Keratinocyte (primary cell): ENCODE results near the gene LHPP. TPM values are rescaled to one million over a fixed set of nuclear protein-coding genes. Genes with fewer than 3 reads are reported as not detected.

ENCODE experiments used
- DNase-seq: peaks from one replicate; pipeline ENCODE4 v3.0.0-alpha.2; 2011; ENCODE audit warnings: low read depth, missing footprints, low spot score
- FAIRE-seq: peaks from 2 replicates; lab custom pipeline; 2011; peaks lifted over from hg19 to GRCh38; lab: Jason Lieb, UNC
- H2AFZ ChIP-seq: 2 replicates; pipeline ENCODE4 v1.6.0; 2012; ENCODE audit warnings: low read length, control low read depth, inconsistent platforms; ENCODE audit not compliant: control insufficient read depth
- H3K27ac ChIP-seq: 2 replicates; pipeline ENCODE4 v1.5.1; 2011; ENCODE audit warnings: low read length; ENCODE audit not compliant: control insufficient read depth, insufficient read depth
- H3K27me3 ChIP-seq: 3 replicates; pipeline ENCODE4 v1.6.0; 2011; ENCODE audit warnings: low read length; ENCODE audit not compliant: control insufficient read depth, insufficient read depth; ENCODE audit errors: extremely low read depth
- H3K36me3 ChIP-seq, 2 experiments: 2 replicates in 1 of 2; 3 replicates in 1 of 2; pipeline ENCODE4 v1.5.1; 2011; ENCODE audit warnings: low read length in 2 of 2, mild to moderate bottlenecking in 1 of 2; ENCODE audit not compliant: control insufficient read depth in 2 of 2, insufficient read depth in 2 of 2; ENCODE audit errors: extremely low read depth in 1 of 2
- H3K4me1 ChIP-seq: 3 replicates; pipeline ENCODE4 v1.5.1; 2011; ENCODE audit warnings: low read length; ENCODE audit not compliant: control insufficient read depth, insufficient read depth; ENCODE audit errors: extremely low read depth
- H3K4me2 ChIP-seq: 3 replicates; pipeline ENCODE4 v1.6.0; 2011; ENCODE audit warnings: low read depth, low read length; ENCODE audit not compliant: control insufficient read depth, insufficient read depth; ENCODE audit errors: extremely low read depth
- H3K4me3 ChIP-seq, 3 experiments: fragments of 200-600 bp in 1 of 3; sonication (generic) in 1 of 3; 2 replicates in 2 of 3; 3 replicates in 1 of 3; pipeline ENCODE4 v1.5.1; 2011 to 2016; ENCODE audit warnings: low read length in 3 of 3, mild to moderate bottlenecking in 3 of 3, control low read depth in 2 of 3, inconsistent platforms in 1 of 3, low read depth in 1 of 3, mixed read lengths in 1 of 3, mixed run types in 1 of 3, moderate library complexity in 1 of 3; ENCODE audit not compliant: control insufficient read depth in 2 of 3, insufficient read depth in 2 of 3; ENCODE audit errors: extremely low read depth in 1 of 3
- H3K79me2 ChIP-seq: 2 replicates; pipeline ENCODE4 v1.6.0; 2012; ENCODE audit warnings: low read length; ENCODE audit not compliant: control insufficient read depth, insufficient read depth
- H3K9ac ChIP-seq: 3 replicates; pipeline ENCODE4 v1.6.0; 2011; ENCODE audit warnings: low read length; ENCODE audit not compliant: control insufficient read depth, insufficient read depth; ENCODE audit errors: extremely low read depth
- H3K9me1 ChIP-seq: 3 replicates; pipeline ENCODE4 v1.6.0; 2011; ENCODE audit warnings: low read length; ENCODE audit not compliant: control insufficient read depth, insufficient read depth; ENCODE audit errors: extremely low read depth
- H3K9me3 ChIP-seq: 2 replicates; pipeline ENCODE4 v1.5.1; 2012; ENCODE audit warnings: low read depth, low read length; ENCODE audit not compliant: control insufficient read depth
- H4K20me1 ChIP-seq: 3 replicates; pipeline ENCODE4 v1.6.0; 2011; ENCODE audit warnings: low read length; ENCODE audit not compliant: control insufficient read depth, insufficient read depth; ENCODE audit errors: extremely low read depth
- CTCF ChIP-seq, 3 experiments: IDR thresholded peaks in 1 of 3; conservative IDR thresholded peaks in 1 of 3; optimal IDR thresholded peaks in 1 of 3; 2 replicates in 2 of 3; 3 replicates in 1 of 3; pipeline versions ENCODE3 to v1.5.1; 2011; ENCODE audit warnings: low read length in 3 of 3, mild to moderate bottlenecking in 3 of 3, moderate library complexity in 2 of 3, control low read depth in 1 of 3, inconsistent platforms in 1 of 3; ENCODE audit not compliant: insufficient read depth in 2 of 3; ENCODE audit errors: extremely low read depth in 1 of 3
- EZH2 ChIP-seq: IDR thresholded peaks from one replicate; pipeline ENCODE4 v1.6.1; 2012; ENCODE audit warnings: inconsistent platforms, mild to moderate bottlenecking, low read length, moderate library complexity
- dilution Hi-C: fragments of 300-500 bp; cut with MboI; formaldehyde crosslinking; loops from one replicate; pipeline ENCODE4 v1.7.0; 2020; ENCODE audit warnings: low sequenced_read_pairs; ENCODE audit not compliant: extremely low pct_ligation_motif_present
- polyA plus RNA-seq, 5 experiments: library from polyadenylated mRNA; depleted of rRNA in 3 of 5; stranded (reverse) in 3 of 5; stranded (forward) in 1 of 5; unstranded in 1 of 5; fragments of >200 nt; gene quantifications; 1 replicate in 1 of 5; 2 replicates in 3 of 5; 3 replicates in 1 of 5; pipeline versions ENCODE4 v1.2.1 to v1.2.3, GENCODE V29; 2011 to 2012; ENCODE audit warnings: missing spikeins in 2 of 5, low read depth in 1 of 5, low replicate concordance in 1 of 5

LHPP gene
- polyA plus RNA-seq, 1 donor (not counting 4 experiments of a cell fraction or from before 2014, with no cell fraction given), result 13.1 TPM

GRCh38 chr10:124544711-124545110 lies 83.1 kb downstream of the LHPP start:
- Histone ChIP-seq H3K36me3 (no peaks in the 10 kb centered on the region), H3K4me1 (no peaks in the 10 kb centered on the region), H3K9me3 (no peaks in the 10 kb centered on the region), H3K9me1 (no peaks in the 10 kb centered on the region), H3K27ac (no peak overlapping the region), H3K4me2 (no peak overlapping the region), H3K9ac (no peak overlapping the region), H2AFZ (no peak overlapping the region), H3K27me3 (no peaks in the 10 kb centered on the region), H3K4me3 (no peak overlapping the region), H3K79me2 (no peaks in the 10 kb centered on the region), H4K20me1 (no peaks in the 10 kb centered on the region)
- DNase-seq, result no peak
- TF ChIP-seq EZH2 (no peak), CTCF (optimal IDR thresholded peaks at IDR 0.05 in 1 of 3, IDR thresholded peaks at IDR 0.05 in 1 of 3, conservative IDR thresholded peaks at IDR 0.05 in 1 of 3; ENCODE audit: extremely low read depth in 1 of 3, insufficient read depth in 2 of 3, low read length in 3 of 3) (no peak)
- no peak for FAIRE-seq
- dilution Hi-C loops, result no loop called here

- H3K27me3 ChIP-seq, result no peaks in the 10 kb centered on the region
- H3K4me2 ChIP-seq, result no peak overlapping the region
- no peaks in the 10 kb centered on the region for H3K36me3 ChIP-seq
- no peak for DNase-seq
- no peak overlapping the region for H3K27ac ChIP-seq
- no peak for FAIRE-seq
- no peaks in the 10 kb centered on the region for H3K9me1 ChIP-seq
- no peaks in the 10 kb centered on the region for H4K20me1 ChIP-seq
- dilution Hi-C loops, result no loop called here
- no peaks in the 10 kb centered on the region for H3K9me3 ChIP-seq
- H3K4me1 ChIP-seq, result no peaks in the 10 kb centered on the region
- no peak for TF ChIP-seq CTCF (optimal IDR thresholded peaks at IDR 0.05 in 1 of 3, IDR thresholded peaks at IDR 0.05 in 1 of 3, conservative IDR thresholded peaks at IDR 0.05 in 1 of 3; ENCODE audit: extremely low read depth in 1 of 3, insufficient read depth in 2 of 3, low read length in 3 of 3)
- no peak overlapping the region for H3K9ac ChIP-seq
- no peak overlapping the region for H3K4me3 ChIP-seq
- no peak overlapping the region for H2AFZ ChIP-seq
- H3K79me2 ChIP-seq, result no peaks in the 10 kb centered on the region
These were observed 83.9 kb downstream of the LHPP start for GRCh38 chr10:124545351-124546054.
